ENCODE results near the gene MFAP3. TPM values are rescaled to one million over a fixed set of nuclear protein-coding genes. Genes with fewer than 3 reads are reported as not detected.
A peak's percentile ranks its signal among the peaks of the same experiment; 100 is the strongest.

Gene MFAP3
- total and polyA plus RNA-seq, 4 donors: 1.6 to 60.7 (median 30.1) TPM

DNA sequence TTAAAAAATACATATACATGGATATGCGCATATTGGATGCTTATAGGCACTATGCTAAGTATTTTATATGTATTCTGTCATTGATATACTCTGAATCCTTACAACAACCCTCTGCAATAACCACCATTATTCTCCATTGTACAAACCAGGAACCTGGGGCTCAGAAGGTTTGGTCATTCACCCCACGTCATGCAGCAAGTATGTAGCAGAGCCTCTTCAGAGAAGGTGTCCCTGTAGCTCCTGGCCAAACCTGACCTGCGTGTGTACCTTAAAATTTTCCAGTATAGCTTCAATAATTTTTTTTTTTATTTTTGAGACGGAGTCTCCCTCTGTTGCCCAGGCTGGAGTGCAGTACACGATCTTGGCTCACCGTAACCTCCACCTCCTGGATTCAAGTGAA lies 51.9 kb downstream of the MFAP3 start:
- 91% methylated on average over 6 of the region's 6 CpGs for WGBS, 2 donors

GRCh38 chr5:154092356-154093141 lies 53.8 kb downstream of the MFAP3 start:
- no peak for TF ChIP-seq CTCF (IDR thresholded peaks at IDR 0.05; ENCODE audit: control extremely low read depth, extremely low read depth)
- no peak overlapping the region for H3K9ac ChIP-seq (ENCODE audit: insufficient read depth in 1 of 2, low read length in 2 of 2)
- DNase-seq (peak; percentile 29 to 68 (median 65)), ATAC-seq (ENCODE audit: insufficient read depth, low FRiP score) (peak; percentile 55)
- no peak overlapping the region for H3K4me3 ChIP-seq
- 48 to 54% methylated on average over 5 of the region's 5 CpGs for WGBS, 2 donors
- H3K27me3 ChIP-seq (ENCODE audit: control insufficient read depth in 3 of 3, insufficient read depth in 3 of 3, low read length in 2 of 3): no peaks in the 10 kb centered on the region
- no peak overlapping the region for H3K27ac ChIP-seq (ENCODE audit: low read depth in 1 of 2, low read length in 1 of 2)
- no peaks in the 10 kb centered on the region for H3K36me3 ChIP-seq (ENCODE audit: control insufficient read depth in 4 of 4, insufficient read depth in 4 of 4, low read length in 4 of 4)
- H3K4me1 ChIP-seq (ENCODE audit: control insufficient read depth in 5 of 5, insufficient read depth in 5 of 5, low read length in 5 of 5): peaks cover 0 to 14% (median 3%) of the 10 kb centered on the region in 5 donors
- no peaks in the 10 kb centered on the region for H3K9me3 ChIP-seq (ENCODE audit: control insufficient read depth in 4 of 4, insufficient read depth in 3 of 4, low read length in 3 of 4)

More for the DNA sequence above, 51.9 kb downstream of the MFAP3 start:
- Histone ChIP-seq H3K4me1 (ENCODE audit: control insufficient read depth in 5 of 5, insufficient read depth in 5 of 5, low read length in 5 of 5) (peaks cover 0 to 14% (median 5%) of the 10 kb centered on the region in 5 donors), H3K4me3 (no peak overlapping the region), H3K27ac (ENCODE audit: low read depth in 1 of 2, low read length in 1 of 2) (no peak overlapping the region), H3K9me3 (ENCODE audit: control insufficient read depth in 4 of 4, insufficient read depth in 3 of 4, low read length in 3 of 4) (no peaks in the 10 kb centered on the region), H3K27me3 (ENCODE audit: control insufficient read depth in 3 of 3, insufficient read depth in 3 of 3, low read length in 2 of 3) (no peaks in the 10 kb centered on the region), H3K9ac (ENCODE audit: insufficient read depth in 1 of 2, low read length in 2 of 2) (no peak overlapping the region), H3K36me3 (ENCODE audit: control insufficient read depth in 4 of 4, insufficient read depth in 4 of 4, low read length in 4 of 4) (no peaks in the 10 kb centered on the region)
- ATAC-seq (ENCODE audit: insufficient read depth, low FRiP score): no peak
- no peak for TF ChIP-seq CTCF (IDR thresholded peaks at IDR 0.05; ENCODE audit: control extremely low read depth, extremely low read depth)
- DNase-seq: no peak

GRCh38 chr5:154093142-154093532 lies 54.4 kb downstream of the MFAP3 start:
- no peaks in the 10 kb centered on the region for H3K9me3 ChIP-seq (ENCODE audit: control insufficient read depth in 4 of 4, insufficient read depth in 3 of 4, low read length in 3 of 4)
- H3K27me3 ChIP-seq (ENCODE audit: control insufficient read depth in 3 of 3, insufficient read depth in 3 of 3, low read length in 2 of 3): no peaks in the 10 kb centered on the region
- peaks cover 0 to 14% (median 3%) of the 10 kb centered on the region in 5 donors for H3K4me1 ChIP-seq (ENCODE audit: control insufficient read depth in 5 of 5, insufficient read depth in 5 of 5, low read length in 5 of 5)
- H3K36me3 ChIP-seq (ENCODE audit: control insufficient read depth in 4 of 4, insufficient read depth in 4 of 4, low read length in 4 of 4): no peaks in the 10 kb centered on the region
- H3K9ac ChIP-seq (ENCODE audit: insufficient read depth in 1 of 2, low read length in 2 of 2): no peak overlapping the region
- H3K27ac ChIP-seq (ENCODE audit: low read depth in 1 of 2, low read length in 1 of 2): no peak overlapping the region
- 55 to 61% methylated on average over 2 of the region's 2 CpGs for WGBS, 2 donors
- ATAC-seq (ENCODE audit: insufficient read depth, low FRiP score): no peak
- no peak for DNase-seq
- no peak overlapping the region for H3K4me3 ChIP-seq
- TF ChIP-seq CTCF (IDR thresholded peaks at IDR 0.05; ENCODE audit: control extremely low read depth, extremely low read depth): no peak
